Gastrocnemius medialis (tissue), 4 donors: Measurements from ENCODE around the gene FGF2. TPM values are rescaled to one million over a fixed set of nuclear protein-coding genes. Genes with fewer than 3 reads are reported as not detected.
"Not testable (repeated sequence)": the region's sequence is repeated elsewhere in the genome, so short reads cannot be mapped to it uniquely, and the experiment has no call there.

ENCODE experiments used
- ATAC-seq, 2 donors: fragments of 150-250 bp; one replicate each; pipeline ENCODE4 v1.9.1; 2016
- DNase-seq, 2 donors: peaks; one replicate each; pipeline ENCODE4 v3.0.0-alpha.2; 2019
- H3K27ac ChIP-seq, 4 donors: fragments of 200-600 bp; sonication (generic); 1 replicate in 1 of 4; 2 replicates in 3 of 4; pipeline ENCODE4 v1.5.1; 2016 to 2018; ENCODE audit warnings: mild to moderate bottlenecking in 2 of 4, moderate library complexity in 1 of 4
- H3K27me3 ChIP-seq, 3 donors: fragments of 200-600 bp; sonication (generic) in 2 of 3; 1 replicate in 1 of 3; 2 replicates in 2 of 3; pipeline versions ENCODE4 v1.5.1 to v1.6.0; 2016 to 2019; ENCODE audit warnings: mild to moderate bottlenecking in 1 of 3, moderate library complexity in 1 of 3
- H3K36me3 ChIP-seq, 2 donors: fragments of 200-600 bp; sonication (generic) in 1 of 2; one replicate each; pipeline ENCODE4 v1.5.1; 2017 to 2018
- H3K4me1 ChIP-seq, 2 donors: fragments of 200-600 bp; sonication (generic) in 1 of 2; one replicate each; pipeline ENCODE4 v1.5.1; 2016 to 2017; ENCODE audit warnings: mild to moderate bottlenecking in 2 of 2
- H3K4me3 ChIP-seq, 4 donors: fragments of 200-600 bp; sonication (generic) in 3 of 4; 1 replicate in 1 of 4; 2 replicates in 3 of 4; pipeline ENCODE4 v1.5.1; 2016 to 2019; ENCODE audit warnings: mild to moderate bottlenecking in 2 of 4
- H3K9me3 ChIP-seq, 3 donors: fragments of 200-600 bp; sonication (generic) in 2 of 3; 1 replicate in 1 of 3; 2 replicates in 2 of 3; pipeline ENCODE4 v1.5.1; 2016 to 2019
- CTCF ChIP-seq, 5 experiments: fragments of 450-650 bp in 3 of 5; fragments of 200-600 bp in 2 of 5; sonication (generic) in 2 of 5; IDR thresholded peaks in 4 of 5; conservative IDR thresholded peaks in 1 of 5; 1 replicate in 4 of 5; 2 replicates in 1 of 5; pipeline ENCODE4 v1.5.1; 2016 to 2019; ENCODE audit warnings: antibody characterized with exemption in 5 of 5, mild to moderate bottlenecking in 3 of 5, moderate library complexity in 3 of 5
- POLR2A ChIP-seq, 2 donors: fragments of 450-650 bp; IDR thresholded peaks; one replicate each; pipeline ENCODE4 v1.6.1; 2017; ENCODE audit warnings: antibody characterized with exemption in 2 of 2, mild to moderate bottlenecking in 2 of 2, moderate library complexity in 2 of 2
- in situ Hi-C, 4 donors: fragments of 200-750 bp; cut with MboI; loops; one replicate each; pipeline versions ENCODE4 v1.15.0 to v1.8.0; 2017; ENCODE audit warnings: low sequenced_read_pairs in 4 of 4
- intact Hi-C: fragments of 100-400 bp; cut with DNase I; formaldehyde crosslinking; loops from one replicate; pipeline ENCODE4 v1.15.1; 2023; ENCODE audit warnings: low total_unique reads
- total RNA-seq, 4 donors: library from RNA; depleted of rRNA; stranded (reverse); fragments of >200 nt; gene quantifications; one replicate each; pipeline versions ENCODE4 v1.1.0 to v1.2.3, GENCODE V29; 2016

Gene FGF2
- total RNA-seq, 4 donors from 2014 or later: 1.5 to 3.5 (median 1.9) TPM

DNA sequence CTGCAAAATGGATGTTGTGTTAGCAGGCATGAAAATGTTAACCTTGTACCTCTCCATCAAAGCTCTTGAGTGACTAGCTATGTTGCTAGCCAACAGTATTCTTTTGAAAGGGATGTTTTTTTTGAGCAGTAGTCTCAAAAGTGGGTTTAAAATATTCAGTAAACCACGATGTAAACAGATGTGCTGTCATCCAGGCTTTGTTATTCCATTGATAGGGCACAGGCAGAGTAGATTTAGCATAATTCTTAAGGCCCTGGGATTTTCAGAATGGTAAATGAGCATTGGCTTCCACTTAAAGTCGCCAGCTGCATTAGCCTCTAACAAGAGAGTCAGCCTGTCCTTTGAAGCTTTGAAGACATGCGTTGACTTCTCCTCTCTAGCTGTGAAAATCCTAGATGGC, 18.4 kb downstream of the FGF2 start:
- Histone ChIP-seq H3K27ac (no peak overlapping the region), H3K36me3 (no peaks in the 10 kb centered on the region), H3K9me3 (no peaks in the 10 kb centered on the region), H3K4me3 (no peak overlapping the region), H3K4me1 (no peaks in the 10 kb centered on the region), H3K27me3 (no peaks in the 10 kb centered on the region)
- DNase-seq (no peak), ATAC-seq (no peak)
- intact Hi-C loops: no loop called here
- TF ChIP-seq POLR2A (IDR thresholded peaks at IDR 0.05) (no peak), CTCF (IDR thresholded peaks at IDR 0.05 in 4 of 5, conservative IDR thresholded peaks at IDR 0.05 in 1 of 5) (no peak)
- in situ Hi-C loops: no loop called here

DNA sequence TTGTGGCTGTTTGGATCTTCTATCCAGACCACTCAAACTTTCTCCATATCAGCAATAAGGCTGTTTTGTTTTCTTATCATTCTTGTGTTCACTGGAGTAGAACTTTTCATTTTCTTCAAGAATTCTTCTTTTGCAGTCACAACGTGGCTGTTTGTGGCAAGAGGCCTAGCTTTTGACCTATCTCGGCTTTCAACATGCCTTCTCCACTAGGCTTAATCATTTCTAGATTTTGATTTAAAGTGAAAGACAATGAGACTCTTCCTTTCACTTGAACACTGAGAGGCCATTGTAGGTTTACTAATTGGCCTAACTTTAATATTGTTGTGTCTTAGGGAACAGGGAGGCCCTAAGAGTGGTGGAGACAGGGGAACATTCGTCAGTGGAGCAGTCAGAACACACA, 19.1 kb downstream of the FGF2 start:
- no peaks in the 10 kb centered on the region for H3K9me3 ChIP-seq
- in situ Hi-C loops: no loop called here
- intact Hi-C loops: no loop called here
- ATAC-seq: no peak
- DNase-seq: no peak
- H3K4me3 ChIP-seq: no peak overlapping the region
- H3K4me1 ChIP-seq: no peaks in the 10 kb centered on the region
- no peaks in the 10 kb centered on the region for H3K36me3 ChIP-seq
- TF ChIP-seq CTCF (IDR thresholded peaks at IDR 0.05 in 4 of 5, conservative IDR thresholded peaks at IDR 0.05 in 1 of 5) (no peak), POLR2A (IDR thresholded peaks at IDR 0.05) (no peak)
- no peak overlapping the region for H3K27ac ChIP-seq
- H3K27me3 ChIP-seq: no peaks in the 10 kb centered on the region

GRCh38 chr4:122847931-122848330, 21.3 kb downstream of the FGF2 start:
- no peak for DNase-seq
- no peaks in the 10 kb centered on the region for H3K9me3 ChIP-seq
- in situ Hi-C loops: no loop called here
- intact Hi-C loops: no loop called here
- no peak for ATAC-seq
- no peaks in the 10 kb centered on the region for H3K36me3 ChIP-seq
- no peak overlapping the region for H3K4me3 ChIP-seq
- no peaks in the 10 kb centered on the region for H3K27me3 ChIP-seq
- TF ChIP-seq CTCF (IDR thresholded peaks at IDR 0.05 in 4 of 5, conservative IDR thresholded peaks at IDR 0.05 in 1 of 5) (no peak), POLR2A (IDR thresholded peaks at IDR 0.05) (no peak)
- H3K27ac ChIP-seq: no peak overlapping the region
- H3K4me1 ChIP-seq: no peaks in the 10 kb centered on the region

DNA sequence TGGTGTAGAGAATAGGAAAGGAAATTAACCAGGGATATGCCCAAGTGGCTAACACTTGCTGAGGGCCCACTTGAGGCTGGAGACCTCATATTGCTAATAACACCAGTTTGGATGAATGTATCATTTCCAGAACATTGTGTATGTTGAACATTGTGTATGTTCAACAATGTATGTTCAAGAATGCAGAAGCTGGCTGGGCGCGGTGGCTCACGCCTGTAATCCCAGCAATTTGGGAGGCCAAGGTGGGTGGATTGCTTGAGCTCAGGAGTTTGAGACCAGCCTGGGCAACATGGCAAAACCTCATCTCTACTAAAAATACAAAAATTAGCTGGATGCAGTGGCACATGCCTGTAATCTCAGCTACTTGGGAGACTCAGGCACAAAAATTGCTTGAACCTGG, 23.2 kb downstream of the FGF2 start:
- ATAC-seq, H3K4me1 ChIP-seq, in situ Hi-C loops, H3K27me3 ChIP-seq, H3K36me3 ChIP-seq, H3K4me3 ChIP-seq, intact Hi-C loops, H3K9me3 ChIP-seq, DNase-seq, H3K27ac ChIP-seq: not testable (repeated sequence)

DNA sequence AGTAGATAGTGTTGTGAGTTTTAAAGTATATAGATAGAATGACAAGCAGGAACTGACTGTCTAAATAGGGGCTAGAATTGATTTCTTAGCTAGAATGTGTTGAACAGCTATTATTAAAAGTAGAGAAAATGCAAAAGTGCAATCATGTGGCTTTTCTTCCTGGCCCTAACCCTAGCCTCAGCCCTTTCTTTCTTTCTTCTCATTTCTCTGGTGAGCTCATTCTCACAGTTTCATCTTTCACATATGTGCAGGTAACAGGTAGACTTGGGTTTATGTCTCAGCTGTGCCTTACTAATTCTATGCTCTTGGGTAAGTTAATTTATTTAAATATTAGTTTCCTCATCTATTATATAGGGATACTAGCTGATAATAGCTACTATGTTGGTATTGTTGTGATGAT, 24.9 kb downstream of the FGF2 start:
- Histone ChIP-seq H3K36me3 (no peaks in the 10 kb centered on the region), H3K27me3 (no peaks in the 10 kb centered on the region), H3K27ac (no peak overlapping the region), H3K9me3 (no peaks in the 10 kb centered on the region), H3K4me3 (no peak overlapping the region), H3K4me1 (peaks cover 0 to 3% of the 10 kb centered on the region in 2 donors)
- in situ Hi-C loops: no loop called here
- ATAC-seq (no peak), DNase-seq (no peak)
- TF ChIP-seq POLR2A (IDR thresholded peaks at IDR 0.05) (no peak), CTCF (IDR thresholded peaks at IDR 0.05 in 4 of 5, conservative IDR thresholded peaks at IDR 0.05 in 1 of 5) (no peak)
- intact Hi-C loops: no loop called here
